Testis (tissue), 2 donors: ENCODE measurements around the gene CAPN9.

ENCODE experiments used
- POLR2A ChIP-seq: fragments of 450-650 bp; IDR thresholded peaks from one replicate; pipeline ENCODE4 v1.6.1; 2017; ENCODE audit warnings: antibody characterized with exemption, mild to moderate bottlenecking, moderate library complexity
- TF ChIP-seq, protein P1 (sequence below), 3 experiments: fragments of 450-650 bp in 2 of 3; fragments of 200-600 bp in 1 of 3; sonication (generic) in 1 of 3; IDR thresholded peaks; one replicate each; pipeline ENCODE4 v1.5.1; 2016 to 2019; ENCODE audit warnings: antibody characterized with exemption in 3 of 3, mild to moderate bottlenecking in 2 of 3, moderate library complexity in 1 of 3

DNA sequence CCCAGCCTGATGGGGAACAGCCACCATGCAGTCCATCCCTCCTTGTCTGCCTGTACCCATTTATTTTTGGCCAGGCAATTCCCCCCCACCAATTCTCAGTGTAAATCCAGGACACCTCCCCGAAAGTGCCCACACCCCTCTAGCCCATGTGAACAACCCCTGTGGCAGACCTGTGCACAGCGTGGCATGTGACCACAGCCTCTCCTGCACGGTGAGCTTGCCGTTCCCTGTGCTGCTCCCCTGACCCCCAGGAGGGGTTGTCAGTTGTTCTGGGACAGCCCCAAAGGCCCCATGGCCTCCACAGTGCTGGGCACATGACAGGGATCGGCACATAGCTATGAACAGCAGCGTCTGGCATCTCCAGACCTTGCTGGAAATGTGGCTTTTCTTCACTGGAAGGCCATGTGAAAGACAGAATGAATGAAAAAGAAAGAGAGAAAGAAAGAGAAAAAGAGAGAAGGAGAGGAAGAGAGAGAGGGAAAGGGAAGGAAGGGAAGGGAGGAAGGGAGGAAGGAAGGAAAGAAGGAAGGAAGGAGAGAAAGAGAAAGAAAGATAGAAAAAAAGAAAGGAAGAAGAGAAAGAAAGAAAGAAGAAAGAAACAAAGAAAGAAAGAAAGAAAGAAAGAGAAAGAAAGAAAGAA, 3.9 kb downstream of the CAPN9 start:
- TF ChIP-seq POLR2A = no peak
- TF ChIP-seq, protein P1, sequence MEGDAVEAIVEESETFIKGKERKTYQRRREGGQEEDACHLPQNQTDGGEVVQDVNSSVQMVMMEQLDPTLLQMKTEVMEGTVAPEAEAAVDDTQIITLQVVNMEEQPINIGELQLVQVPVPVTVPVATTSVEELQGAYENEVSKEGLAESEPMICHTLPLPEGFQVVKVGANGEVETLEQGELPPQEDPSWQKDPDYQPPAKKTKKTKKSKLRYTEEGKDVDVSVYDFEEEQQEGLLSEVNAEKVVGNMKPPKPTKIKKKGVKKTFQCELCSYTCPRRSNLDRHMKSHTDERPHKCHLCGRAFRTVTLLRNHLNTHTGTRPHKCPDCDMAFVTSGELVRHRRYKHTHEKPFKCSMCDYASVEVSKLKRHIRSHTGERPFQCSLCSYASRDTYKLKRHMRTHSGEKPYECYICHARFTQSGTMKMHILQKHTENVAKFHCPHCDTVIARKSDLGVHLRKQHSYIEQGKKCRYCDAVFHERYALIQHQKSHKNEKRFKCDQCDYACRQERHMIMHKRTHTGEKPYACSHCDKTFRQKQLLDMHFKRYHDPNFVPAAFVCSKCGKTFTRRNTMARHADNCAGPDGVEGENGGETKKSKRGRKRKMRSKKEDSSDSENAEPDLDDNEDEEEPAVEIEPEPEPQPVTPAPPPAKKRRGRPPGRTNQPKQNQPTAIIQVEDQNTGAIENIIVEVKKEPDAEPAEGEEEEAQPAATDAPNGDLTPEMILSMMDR (IDR thresholded peaks at IDR 0.05) = no peak
